Measurements from ENCODE around the gene TNIK. TPM values are rescaled to one million over a fixed set of nuclear protein-coding genes. Genes with fewer than 3 reads are reported as not detected.

TNIK gene
- polyA plus RNA-seq, 1 of the 3 experiments (the other 2 are of a cell fraction), result 19.4 TPM

- ChIA-PET CTCF (interaction anchor here (1.7 kb wide), 1 partner anchor 303 kb away, joined by 4 read pairs; no protein-coding TSS in a partner anchor), POLR2A (no interaction called here)
- H3K27ac ChIP-seq (ENCODE audit: low read depth in 2 of 2, low read length in 1 of 2), result no peak overlapping the region
- no peaks in the 10 kb centered on the region for H4K20me1 ChIP-seq (ENCODE audit: insufficient read depth)
- H3K4me3 ChIP-seq (ENCODE audit: low read depth in 2 of 2, low read length in 1 of 2), result no peak overlapping the region
- no peak for DNase-seq
- WGBS (ENCODE audit: low lambda C conversion rate), result 92% methylated on average over 2 of the region's 2 CpGs
- H3K36me3 ChIP-seq (replicated peaks in 1 of 2; ENCODE audit: control insufficient read depth in 1 of 2, insufficient read depth in 2 of 2, low read length in 1 of 2), result no peaks in the 10 kb centered on the region
- no peaks in the 10 kb centered on the region for H3K9me2 ChIP-seq
- H3K4me2 ChIP-seq, result no peak overlapping the region
- H3K27me3 ChIP-seq (ENCODE audit: insufficient read depth), result no peaks in the 10 kb centered on the region
- no peak for TF ChIP-seq ELF1 (IDR thresholded peaks at IDR 0.05)
- no peak for TF ChIP-seq MEF2A (IDR thresholded peaks at IDR 0.05; ENCODE audit: borderline replicate concordance, low read depth)
- TF ChIP-seq JUND (IDR thresholded peaks at IDR 0.05), result no peak
- TF ChIP-seq ZBTB33 (IDR thresholded peaks at IDR 0.05; ENCODE audit: borderline replicate concordance, low read depth), result no peak
- H3F3A ChIP-seq (replicated peaks; ENCODE audit: insufficient read depth), result no peaks in the 10 kb centered on the region
- H3K4me1 ChIP-seq (ENCODE audit: control insufficient read depth in 1 of 2, insufficient read depth in 2 of 2, low read depth in 1 of 2, low read length in 1 of 2), result no peaks in the 10 kb centered on the region
- no peaks in the 10 kb centered on the region for H3K9me3 ChIP-seq
- no peaks in the 10 kb centered on the region for H3K79me2 ChIP-seq (ENCODE audit: insufficient read depth)
- no peak overlapping the region for H2AFZ ChIP-seq (ENCODE audit: low read depth)
- no peak overlapping the region for H3K9ac ChIP-seq
These were observed 31.2 kb upstream of the TNIK start for GRCh38 chr3:171491361-171491760.

- no peak overlapping the region for H3K4me3 ChIP-seq (ENCODE audit: low read depth in 2 of 2, low read length in 1 of 2)
- TF ChIP-seq MXI1 (IDR thresholded peaks at IDR 0.05; ENCODE audit: low read depth, low read length), result no peak
- TF ChIP-seq YY1 (IDR thresholded peaks at IDR 0.05; ENCODE audit: low read depth), result no peak
- no peak for TF ChIP-seq NRF1 (IDR thresholded peaks at IDR 0.05; ENCODE audit: low read depth, low read length)
- TF ChIP-seq ZBTB33 (IDR thresholded peaks at IDR 0.05; ENCODE audit: borderline replicate concordance, low read depth), result no peak
- TF ChIP-seq TEAD4 (IDR thresholded peaks at IDR 0.05; ENCODE audit: borderline replicate concordance, insufficient read depth), result no peak
- no peak for TF ChIP-seq SMC3 (IDR thresholded peaks at IDR 0.05; ENCODE audit: low read depth, low read length)
- TF ChIP-seq USF2 (IDR thresholded peaks at IDR 0.05; ENCODE audit: borderline replicate concordance, low read depth, low read length), result no peak
- no peak for TF ChIP-seq ELF1 (IDR thresholded peaks at IDR 0.05)
- TF ChIP-seq EP300 (IDR thresholded peaks at IDR 0.05; ENCODE audit: borderline replicate concordance in 1 of 2, low read depth in 1 of 2, low read length in 1 of 2), result no peak
- H3K9me3 ChIP-seq, result no peaks in the 10 kb centered on the region
- ChIA-PET POLR2A (no interaction called here), CTCF (no interaction called here)
- no peaks in the 10 kb centered on the region for H3K27me3 ChIP-seq (ENCODE audit: insufficient read depth)
- H3K79me2 ChIP-seq (ENCODE audit: insufficient read depth), result no peaks in the 10 kb centered on the region
- no peaks in the 10 kb centered on the region for H3K36me3 ChIP-seq (replicated peaks in 1 of 2; ENCODE audit: control insufficient read depth in 1 of 2, insufficient read depth in 2 of 2, low read length in 1 of 2)
- H3K9me2 ChIP-seq, result no peaks in the 10 kb centered on the region
- no peaks in the 10 kb centered on the region for H3K4me1 ChIP-seq (ENCODE audit: control insufficient read depth in 1 of 2, insufficient read depth in 2 of 2, low read depth in 1 of 2, low read length in 1 of 2)
- no peaks in the 10 kb centered on the region for H4K20me1 ChIP-seq (ENCODE audit: insufficient read depth)
- 93% methylated on average over 3 of the region's 3 CpGs for WGBS (ENCODE audit: low lambda C conversion rate)
- H3K9ac ChIP-seq, result no peak overlapping the region
- no peaks in the 10 kb centered on the region for H3F3A ChIP-seq (replicated peaks; ENCODE audit: insufficient read depth)
- H3K4me2 ChIP-seq, result no peak overlapping the region
- H2AFZ ChIP-seq (ENCODE audit: low read depth), result no peak overlapping the region
- H3K27ac ChIP-seq (ENCODE audit: low read depth in 2 of 2, low read length in 1 of 2), result no peak overlapping the region
- no peak for DNase-seq
These were observed 30.7 kb upstream of the TNIK start for GRCh38 chr3:171490901-171491300.
